ENCODE data around the gene RNF222.

DNA sequence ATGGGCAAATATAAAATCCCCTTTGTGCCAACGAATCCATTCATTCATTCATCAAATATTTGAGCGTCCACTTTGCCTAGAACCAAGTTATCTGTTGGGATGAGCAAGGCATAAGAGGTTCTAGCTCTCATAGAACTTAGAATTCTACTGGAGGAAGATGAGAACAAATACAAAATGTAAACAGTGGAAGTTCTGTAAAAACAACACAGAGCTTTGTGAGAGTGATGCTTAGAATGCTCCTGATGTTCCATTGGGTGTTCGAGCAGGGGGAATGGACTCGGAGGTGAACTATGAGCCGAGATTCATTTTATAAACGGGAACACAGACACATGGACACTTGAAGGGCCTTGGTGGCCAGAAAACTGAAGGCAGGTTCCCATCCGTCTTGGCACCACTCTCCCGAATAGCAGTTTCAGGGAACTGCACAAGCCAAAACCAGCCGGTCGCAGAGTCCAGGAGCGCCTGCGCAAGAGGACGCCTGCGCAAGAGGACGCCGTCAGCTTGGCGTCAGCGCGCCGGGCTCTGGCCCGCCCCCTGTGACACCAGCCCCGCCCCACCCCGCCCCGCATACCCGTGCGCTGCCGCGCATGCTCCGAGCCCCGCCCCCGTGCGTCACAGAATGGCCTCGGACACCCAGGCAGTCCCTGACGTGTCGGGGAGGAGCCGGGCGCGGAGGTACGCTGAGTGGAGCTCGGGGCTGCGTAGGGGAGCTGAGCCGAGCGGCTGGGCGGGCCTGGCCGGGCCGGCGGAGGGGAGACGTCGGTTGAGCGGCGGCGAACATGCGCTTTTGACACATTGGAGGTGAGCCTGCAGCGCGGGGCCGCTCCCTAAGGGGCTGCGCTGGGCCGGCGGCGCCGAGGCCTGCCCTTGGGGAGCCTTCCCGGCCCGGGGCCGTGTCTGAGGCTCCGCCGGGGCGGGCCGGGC is 37.9 kb upstream of the RNF222 start, which contains the start of gene NDEL1:
- TF ChIP-seq, protein P1, sequence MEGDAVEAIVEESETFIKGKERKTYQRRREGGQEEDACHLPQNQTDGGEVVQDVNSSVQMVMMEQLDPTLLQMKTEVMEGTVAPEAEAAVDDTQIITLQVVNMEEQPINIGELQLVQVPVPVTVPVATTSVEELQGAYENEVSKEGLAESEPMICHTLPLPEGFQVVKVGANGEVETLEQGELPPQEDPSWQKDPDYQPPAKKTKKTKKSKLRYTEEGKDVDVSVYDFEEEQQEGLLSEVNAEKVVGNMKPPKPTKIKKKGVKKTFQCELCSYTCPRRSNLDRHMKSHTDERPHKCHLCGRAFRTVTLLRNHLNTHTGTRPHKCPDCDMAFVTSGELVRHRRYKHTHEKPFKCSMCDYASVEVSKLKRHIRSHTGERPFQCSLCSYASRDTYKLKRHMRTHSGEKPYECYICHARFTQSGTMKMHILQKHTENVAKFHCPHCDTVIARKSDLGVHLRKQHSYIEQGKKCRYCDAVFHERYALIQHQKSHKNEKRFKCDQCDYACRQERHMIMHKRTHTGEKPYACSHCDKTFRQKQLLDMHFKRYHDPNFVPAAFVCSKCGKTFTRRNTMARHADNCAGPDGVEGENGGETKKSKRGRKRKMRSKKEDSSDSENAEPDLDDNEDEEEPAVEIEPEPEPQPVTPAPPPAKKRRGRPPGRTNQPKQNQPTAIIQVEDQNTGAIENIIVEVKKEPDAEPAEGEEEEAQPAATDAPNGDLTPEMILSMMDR (IDR thresholded peaks at IDR 0.05): no peak
- no peak for TF ChIP-seq EZH2 (IDR thresholded peaks at IDR 0.05; ENCODE audit: borderline replicate concordance, insufficient read depth, low read depth, low read length, poor library complexity, severe bottlenecking)

All from B cell (primary cell).